NT2/D1 (cell line): Measurements from ENCODE around the gene SPATA9.

Experiments used
- SUZ12 ChIP-seq: IDR thresholded peaks from 2 replicates; pipeline ENCODE4 v1.6.1; 2011; ENCODE audit not compliant: insufficient read length, insufficient read depth; ENCODE audit errors: extremely low read depth
- YY1 ChIP-seq: IDR thresholded peaks from 2 replicates; pipeline ENCODE4 v1.6.1; 2011; ENCODE audit not compliant: insufficient read length, insufficient read depth
- ZNF274 ChIP-seq: IDR thresholded peaks from 2 replicates; pipeline ENCODE4 v1.6.1; 2011; ENCODE audit warnings: mild to moderate bottlenecking, low read depth, low read length

DNA sequence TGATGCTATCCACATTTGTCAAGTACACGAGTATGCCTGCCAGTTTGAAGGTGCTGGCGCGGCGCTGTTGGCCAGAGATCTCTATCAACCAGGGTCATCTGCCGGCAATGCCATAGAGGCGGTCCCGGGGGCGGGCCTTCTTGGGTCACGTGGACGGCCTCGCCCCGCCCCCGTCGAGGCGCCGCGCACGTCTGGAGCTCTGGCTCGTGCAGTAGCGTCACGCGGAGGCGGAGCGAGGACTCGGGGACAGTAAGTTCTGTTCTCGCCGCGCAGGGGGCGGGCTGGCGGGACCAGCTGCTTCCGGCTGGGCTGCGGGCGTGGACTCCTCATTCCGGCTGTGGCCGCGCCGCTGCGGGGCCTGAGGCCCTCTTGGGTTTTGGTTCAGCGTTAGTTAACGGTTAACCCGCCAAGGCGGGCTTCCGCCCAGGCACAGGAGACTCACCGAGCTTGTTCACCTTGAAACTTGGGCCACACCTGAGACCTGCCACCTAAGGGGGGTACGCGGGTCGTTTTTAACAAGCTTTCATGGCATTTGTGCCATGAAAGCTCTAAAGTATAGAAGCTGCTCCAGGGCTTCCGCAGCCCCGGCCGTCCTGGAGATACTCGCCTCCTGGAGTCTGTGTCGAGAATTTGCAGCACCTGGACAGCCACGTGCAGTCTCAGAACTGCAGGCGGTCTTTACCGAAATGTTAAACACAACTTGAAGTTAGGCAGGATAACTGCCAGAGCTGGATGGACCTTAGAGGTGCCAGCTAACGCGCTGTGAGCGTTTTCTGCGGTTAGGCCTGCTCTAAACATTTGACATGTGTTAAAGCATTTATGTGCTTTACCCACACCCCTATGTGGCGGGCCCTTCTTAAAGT, 36.0 kb downstream of the SPATA9 start, which contains the start of gene RFESD:
- TF ChIP-seq ZNF274 (no peak), YY1 (no peak), SUZ12 (no peak)
